Adipose tissue (tissue), 3 donors: ENCODE data around the gene IFNA2. TPM values are rescaled to one million over a fixed set of nuclear protein-coding genes. Genes with fewer than 3 reads are reported as not detected.

ENCODE experiments used
- polyA plus RNA-seq, 3 donors: library from polyadenylated mRNA; stranded (reverse); fragments of 200-250 nt; gene quantifications; one replicate each; pipeline ENCODE4 v1.2.3, GENCODE V29; 2013
- donor health status: healthy with polysubstance abuse.
- donor health status: Bipolar disorder and iron deficiency.
- donor health status: healthy.

The IFNA2 gene
- polyA plus RNA-seq, 3 donors = 0.56 TPM; not detected in 2

Other genes starting within 250 kb of the IFNA2 start
- not detected for gene IFNW1, start 243.6 kb downstream of the IFNA2 start, polyA plus RNA-seq
- gene IFNA21, start 218.7 kb downstream of the IFNA2 start, polyA plus RNA-seq = not detected
- gene IFNA4, start 197.8 kb downstream of the IFNA2 start, polyA plus RNA-seq = not detected
- gene IFNA7, start 183.2 kb downstream of the IFNA2 start, polyA plus RNA-seq = not detected
- not detected for gene IFNA10, start 178.3 kb downstream of the IFNA2 start, polyA plus RNA-seq
- gene IFNA16, start 168.1 kb downstream of the IFNA2 start, polyA plus RNA-seq = not detected
- gene IFNA17, start 157.2 kb downstream of the IFNA2 start, polyA plus RNA-seq = not detected
- gene IFNA14, start 145.4 kb downstream of the IFNA2 start, polyA plus RNA-seq = not detected
- not detected for gene IFNA5, start 80.1 kb downstream of the IFNA2 start, polyA plus RNA-seq
- gene KLHL9, start 50.0 kb downstream of the IFNA2 start, polyA plus RNA-seq = 1 to 10 TPM; 5.0 to 8.8 (median 7.8) TPM
- not detected for gene IFNA6, start 34.5 kb downstream of the IFNA2 start, polyA plus RNA-seq
- gene IFNA13, start 17.3 kb downstream of the IFNA2 start, polyA plus RNA-seq = not detected
- not detected for gene IFNA8, start 23.7 kb upstream of the IFNA2 start, polyA plus RNA-seq
- not detected for gene IFNA1, start 55.0 kb upstream of the IFNA2 start, polyA plus RNA-seq
- not detected for gene IFNE, start 96.9 kb upstream of the IFNA2 start, polyA plus RNA-seq